ENCODE results near the gene RFX2.

GRCh38 chr19:6044056-6044805 lies 66.1 kb downstream of the RFX2 start:
- TF ChIP-seq POLR2A (IDR thresholded peaks at IDR 0.05), result no peak
- no peak for TF ChIP-seq CTCF (IDR thresholded peaks at IDR 0.05)

Measured in ovary (tissue), 3 donors.